GM21381 (cell line): Measurements from ENCODE around the gene HCN4.
"Not testable (repeated sequence)": the region's sequence is repeated elsewhere in the genome, so short reads cannot be mapped to it uniquely, and the experiment has no call there.

Experiments
- ATAC-seq: cut with Tn5 transposase; IDR thresholded peaks from one replicate; pipeline ENCODE4 v1.9.1; 2021; ENCODE audit warnings: mild to moderate bottlenecking, moderate library complexity; ENCODE audit not compliant: unreplicated experiment

The HCN4 gene

GRCh38 chr15:73326157-73326556 is 42.6 kb downstream of the HCN4 start:
- no peak for ATAC-seq

GRCh38 chr15:73325191-73325861 is 43.4 kb downstream of the HCN4 start:
- ATAC-seq, result no peak

- ATAC-seq, result no peak
These were observed 44.1 kb downstream of the HCN4 start for GRCh38 chr15:73324496-73325170.

GRCh38 chr15:73323956-73324355 is 44.8 kb downstream of the HCN4 start:
- ATAC-seq, result no peak

GRCh38 chr15:73323374-73323955 is 45.3 kb downstream of the HCN4 start:
- no peak for ATAC-seq

- ATAC-seq, result no peak
These were observed 45.9 kb downstream of the HCN4 start for GRCh38 chr15:73322665-73323373.

GRCh38 chr15:73321496-73322450 is 47.0 kb downstream of the HCN4 start:
- ATAC-seq, result no peak

GRCh38 chr15:73320619-73321180 is 48.1 kb downstream of the HCN4 start:
- no peak for ATAC-seq

- no peak for ATAC-seq
These were observed 49.1 kb downstream of the HCN4 start for GRCh38 chr15:73319460-73320245.

- no peak for ATAC-seq
These were observed 50.1 kb downstream of the HCN4 start for GRCh38 chr15:73318463-73319351.

GRCh38 chr15:73317651-73318462 is 50.9 kb downstream of the HCN4 start:
- ATAC-seq, result no peak

GRCh38 chr15:73313861-73314260 is 54.9 kb downstream of the HCN4 start:
- ATAC-seq, result no peak

GRCh38 chr15:73308305-73308704 is 60.5 kb downstream of the HCN4 start:
- ATAC-seq, result no peak

- no peak for ATAC-seq
These were observed 63.2 kb downstream of the HCN4 start for GRCh38 chr15:73305331-73306211.

GRCh38 chr15:73303636-73304035 is 65.1 kb downstream of the HCN4 start:
- no peak for ATAC-seq

GRCh38 chr15:73300286-73300685 is 68.5 kb downstream of the HCN4 start:
- ATAC-seq, result not testable (repeated sequence)
